DND-41 (cell line): ENCODE measurements around the gene C13orf42.

ENCODE experiments used
- EZH2 ChIP-seq: IDR thresholded peaks from 3 replicates; pipeline ENCODE4 v1.6.1; 2012; ENCODE audit warnings: borderline replicate concordance, low read depth, mild to moderate bottlenecking, moderate library complexity, low read length, inconsistent platforms; ENCODE audit not compliant: severe bottlenecking
- TF ChIP-seq, protein P1 (sequence below): IDR thresholded peaks from 2 replicates; pipeline ENCODE4 v1.5.1; 2012; ENCODE audit warnings: borderline replicate concordance, low read length, moderate library complexity, mild to moderate bottlenecking; ENCODE audit not compliant: poor library complexity, severe bottlenecking; ENCODE audit errors: extremely low read depth

DNA sequence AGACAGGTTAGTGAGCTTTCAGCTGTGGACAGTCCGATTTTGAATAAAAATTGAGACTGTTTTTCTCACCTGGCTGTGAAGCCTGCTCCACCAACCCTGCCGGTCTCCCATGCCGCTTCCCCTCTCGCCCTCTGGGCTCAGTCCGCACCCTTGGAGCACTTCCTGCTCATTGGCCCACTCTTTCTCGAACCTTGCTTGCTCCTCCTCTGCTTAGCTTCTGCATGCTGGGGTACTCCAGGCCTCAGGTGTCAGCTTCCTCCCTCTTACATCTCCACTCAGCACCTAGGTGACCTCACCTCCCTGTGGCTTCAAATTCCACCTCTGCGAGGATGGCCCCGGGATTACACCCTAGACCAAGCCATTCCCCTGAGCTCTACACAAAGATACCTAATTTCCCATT lies 39.6 kb downstream of the C13orf42 start:
- TF ChIP-seq, protein P1, sequence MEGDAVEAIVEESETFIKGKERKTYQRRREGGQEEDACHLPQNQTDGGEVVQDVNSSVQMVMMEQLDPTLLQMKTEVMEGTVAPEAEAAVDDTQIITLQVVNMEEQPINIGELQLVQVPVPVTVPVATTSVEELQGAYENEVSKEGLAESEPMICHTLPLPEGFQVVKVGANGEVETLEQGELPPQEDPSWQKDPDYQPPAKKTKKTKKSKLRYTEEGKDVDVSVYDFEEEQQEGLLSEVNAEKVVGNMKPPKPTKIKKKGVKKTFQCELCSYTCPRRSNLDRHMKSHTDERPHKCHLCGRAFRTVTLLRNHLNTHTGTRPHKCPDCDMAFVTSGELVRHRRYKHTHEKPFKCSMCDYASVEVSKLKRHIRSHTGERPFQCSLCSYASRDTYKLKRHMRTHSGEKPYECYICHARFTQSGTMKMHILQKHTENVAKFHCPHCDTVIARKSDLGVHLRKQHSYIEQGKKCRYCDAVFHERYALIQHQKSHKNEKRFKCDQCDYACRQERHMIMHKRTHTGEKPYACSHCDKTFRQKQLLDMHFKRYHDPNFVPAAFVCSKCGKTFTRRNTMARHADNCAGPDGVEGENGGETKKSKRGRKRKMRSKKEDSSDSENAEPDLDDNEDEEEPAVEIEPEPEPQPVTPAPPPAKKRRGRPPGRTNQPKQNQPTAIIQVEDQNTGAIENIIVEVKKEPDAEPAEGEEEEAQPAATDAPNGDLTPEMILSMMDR: no peak
- TF ChIP-seq EZH2: no peak
